ENCODE data around the gene ZNRF1.

- TF ChIP-seq CTCF (IDR thresholded peaks at IDR 0.05): no peak
- TF ChIP-seq POLR2AphosphoS5 (IDR thresholded peaks at IDR 0.05): no peak
- TF ChIP-seq POLR2A (IDR thresholded peaks at IDR 0.05; ENCODE audit: low read depth): no peak
Measured at GRCh38 chr16:75111514-75111940, 112.7 kb downstream of the ZNRF1 start.
